Retina (tissue), 1 donor: ENCODE measurements around the gene KCNC1.

Source experiments
- DNase-seq: peaks from one replicate; pipeline ENCODE4 v3.0.0-alpha.2; 2016

Gene KCNC1

GRCh38 chr11:17734418-17734911, at the start of gene KCNC1:
Gene KCNC1, plus strand, starts transcription at chr11:17734781. Its CDS starts 1,222 bp downstream, at chr11:17736003.
- peak; percentile 84 for DNase-seq

- peak; percentile 58 for DNase-seq
Observed at GRCh38 chr11:17686231-17686980, 48.2 kb upstream of the KCNC1 start.

GRCh38 chr11:17687946-17688670, 46.5 kb upstream of the KCNC1 start:
- DNase-seq: no peak

- DNase-seq: no peak
Observed at GRCh38 chr11:17691550-17691949, 43.0 kb upstream of the KCNC1 start.

GRCh38 chr11:17691976-17692375, 42.6 kb upstream of the KCNC1 start:
- DNase-seq: no peak

- no peak for DNase-seq
Observed at GRCh38 chr11:17692931-17693330, 41.6 kb upstream of the KCNC1 start.

GRCh38 chr11:17693531-17693930, 41.0 kb upstream of the KCNC1 start:
- DNase-seq: no peak

- DNase-seq: no peak
Observed at GRCh38 chr11:17694494-17695110, 40.0 kb upstream of the KCNC1 start.

- peak; percentile 37 for DNase-seq
Observed at GRCh38 chr11:17695454-17696441, 38.8 kb upstream of the KCNC1 start.

- DNase-seq: no peak
Observed at GRCh38 chr11:17696741-17697140, 37.8 kb upstream of the KCNC1 start.

GRCh38 chr11:17697175-17697949, 37.2 kb upstream of the KCNC1 start:
- DNase-seq: no peak

GRCh38 chr11:17699147-17700114, 35.1 kb upstream of the KCNC1 start:
- DNase-seq: no peak

GRCh38 chr11:17700991-17701390, 33.6 kb upstream of the KCNC1 start:
- no peak for DNase-seq

- no peak for DNase-seq
Observed at GRCh38 chr11:17702876-17703275, 31.7 kb upstream of the KCNC1 start.

- no peak for DNase-seq
Observed at GRCh38 chr11:17703951-17704350, 30.6 kb upstream of the KCNC1 start.

GRCh38 chr11:17707830-17708229, 26.8 kb upstream of the KCNC1 start:
- DNase-seq: no peak

- no peak for DNase-seq
Observed at GRCh38 chr11:17711836-17712235, 22.7 kb upstream of the KCNC1 start.

- no peak for DNase-seq
Observed at GRCh38 chr11:17713851-17714250, 20.7 kb upstream of the KCNC1 start.

- no peak for DNase-seq
Observed at GRCh38 chr11:17714356-17714854, 20.2 kb upstream of the KCNC1 start.

- DNase-seq: no peak
Observed at GRCh38 chr11:17714870-17715269, 19.7 kb upstream of the KCNC1 start.
